HEK293 (cell line): ENCODE results near the gene RASD2.

Source experiments
- BCL11B ChIP-seq: fragments of 450-650 bp; formaldehyde crosslinking; IDR thresholded peaks from 2 replicates; pipeline ENCODE4 v1.5.1; 2016; ENCODE audit warnings: low read depth, missing biosample characterization, missing genetic modification characterization
- CTCF ChIP-seq: fragments of 450-650 bp; formaldehyde crosslinking; IDR thresholded peaks from 2 replicates; pipeline ENCODE4 v1.5.1; 2016; ENCODE audit warnings: missing biosample characterization, missing genetic modification characterization
- EGR2 ChIP-seq: fragments of 450-650 bp; formaldehyde crosslinking; IDR thresholded peaks from 2 replicates; pipeline ENCODE4 v1.5.1; 2016; ENCODE audit warnings: low read depth, missing biosample characterization, missing genetic modification characterization
- GLIS1 ChIP-seq: fragments of 450-650 bp; formaldehyde crosslinking; IDR thresholded peaks from 2 replicates; pipeline ENCODE4 v1.5.1; 2016; ENCODE audit warnings: missing biosample characterization, missing genetic modification characterization
- HOXA7 ChIP-seq: sonication (generic); formaldehyde crosslinking; IDR thresholded peaks from 2 replicates; pipeline ENCODE4 v1.8.1; 2022; ENCODE audit warnings: missing genetic modification reagents, borderline replicate concordance
- KLF1 ChIP-seq: fragments of 450-650 bp; formaldehyde crosslinking; IDR thresholded peaks from 2 replicates; pipeline ENCODE4 v1.5.1; 2016; ENCODE audit warnings: missing biosample characterization, missing genetic modification characterization
- MYNN ChIP-seq: fragments of 450-650 bp; formaldehyde crosslinking; IDR thresholded peaks from 2 replicates; pipeline ENCODE4 v1.5.1; 2016; ENCODE audit warnings: missing biosample characterization, missing genetic modification characterization, borderline replicate concordance
- PBX3 ChIP-seq: sonication (generic); formaldehyde crosslinking; IDR thresholded peaks from 2 replicates; pipeline ENCODE4 v1.8.1; 2022; ENCODE audit warnings: mild to moderate bottlenecking, moderate library complexity, missing genetic modification reagents
- YY1 ChIP-seq: fragments of 450-650 bp; formaldehyde crosslinking; IDR thresholded peaks from 2 replicates; pipeline ENCODE4 v1.5.1; 2018; ENCODE audit warnings: missing biosample characterization, missing genetic modification characterization
- ZFHX2 ChIP-seq: fragments of 450-650 bp; formaldehyde crosslinking; conservative IDR thresholded peaks from 2 replicates; pipeline ENCODE4 v1.5.1; 2016; ENCODE audit warnings: missing biosample characterization, missing genetic modification characterization
- ZFP3 ChIP-seq: fragments of 450-650 bp; formaldehyde crosslinking; IDR thresholded peaks from 2 replicates; pipeline ENCODE4 v1.5.1; 2016; ENCODE audit warnings: low read depth, missing biosample characterization, missing genetic modification characterization
- ZNF140 ChIP-seq: fragments of 450-650 bp; formaldehyde crosslinking; IDR thresholded peaks from 2 replicates; pipeline ENCODE4 v1.5.1; 2016; ENCODE audit warnings: missing biosample characterization, missing genetic modification characterization
- ZNF16 ChIP-seq: fragments of 450-650 bp; formaldehyde crosslinking; IDR thresholded peaks from 2 replicates; pipeline ENCODE4 v1.5.1; 2016; ENCODE audit warnings: low read depth, missing biosample characterization, missing genetic modification characterization
- ZNF404 ChIP-seq: fragments of 450-650 bp; formaldehyde crosslinking; IDR thresholded peaks from 2 replicates; pipeline ENCODE4 v1.5.1; 2017; ENCODE audit warnings: missing biosample characterization, missing genetic modification characterization
- ZNF548 ChIP-seq: fragments of 450-650 bp; formaldehyde crosslinking; IDR thresholded peaks from 2 replicates; pipeline ENCODE4 v1.5.1; 2016; ENCODE audit warnings: missing biosample characterization, missing genetic modification characterization
- ZNF585B ChIP-seq: fragments of 450-650 bp; formaldehyde crosslinking; IDR thresholded peaks from 2 replicates; pipeline ENCODE4 v1.5.1; 2016; ENCODE audit warnings: missing biosample characterization, missing genetic modification characterization
- ZNF621 ChIP-seq: fragments of 450-650 bp; formaldehyde crosslinking; IDR thresholded peaks from 2 replicates; pipeline ENCODE4 v1.5.1; 2017; ENCODE audit warnings: missing biosample characterization, missing genetic modification characterization
- ZNF626 ChIP-seq: fragments of 450-650 bp; sonication (Bioruptor Pico); formaldehyde crosslinking; IDR thresholded peaks from 2 replicates; pipeline ENCODE4 v1.5.1; 2018; ENCODE audit warnings: missing biosample characterization, missing genetic modification characterization, inconsistent platforms
- ZNF677 ChIP-seq: fragments of 450-650 bp; IDR thresholded peaks from 2 replicates; pipeline ENCODE4 v1.5.0; 2018; ENCODE audit warnings: missing biosample characterization, mild to moderate bottlenecking, missing genetic modification characterization, moderate library complexity
- ZNF701 ChIP-seq: fragments of 450-650 bp; formaldehyde crosslinking; IDR thresholded peaks from 2 replicates; pipeline ENCODE4 v1.5.1; 2016; ENCODE audit warnings: missing biosample characterization, missing genetic modification characterization
- ZNF768 ChIP-seq: fragments of 450-650 bp; formaldehyde crosslinking; IDR thresholded peaks from 2 replicates; pipeline ENCODE4 v1.5.1; 2018; ENCODE audit warnings: missing biosample characterization, mild to moderate bottlenecking, missing genetic modification characterization
- ZNF776 ChIP-seq: fragments of 450-650 bp; formaldehyde crosslinking; IDR thresholded peaks from 2 replicates; pipeline ENCODE4 v1.5.0; 2017; ENCODE audit warnings: missing biosample characterization, missing genetic modification characterization, borderline replicate concordance
- ZNF777 ChIP-seq: fragments of 450-650 bp; formaldehyde crosslinking; IDR thresholded peaks from 2 replicates; pipeline ENCODE4 v1.5.1; 2017; ENCODE audit warnings: missing biosample characterization, missing genetic modification characterization, borderline replicate concordance
- ZSCAN18 ChIP-seq: fragments of 450-650 bp; formaldehyde crosslinking; IDR thresholded peaks from 2 replicates; pipeline ENCODE4 v1.5.1; 2016; ENCODE audit warnings: missing biosample characterization, missing genetic modification characterization
- ZXDB ChIP-seq: fragments of 450-650 bp; formaldehyde crosslinking; IDR thresholded peaks from 2 replicates; pipeline ENCODE4 v1.5.1; 2016; ENCODE audit warnings: missing biosample characterization, missing genetic modification characterization
- TF ChIP-seq, protein P1 (sequence below): fragments of 450-650 bp; formaldehyde crosslinking; IDR thresholded peaks from 2 replicates; pipeline ENCODE4 v1.5.1; 2017; ENCODE audit warnings: missing biosample characterization, missing genetic modification characterization
- TF ChIP-seq, protein P2 (sequence below): fragments of 450-650 bp; formaldehyde crosslinking; IDR thresholded peaks from 2 replicates; pipeline ENCODE4 v1.5.1; 2016; ENCODE audit warnings: missing biosample characterization, missing genetic modification characterization
- TF ChIP-seq, protein P3 (sequence below): fragments of 450-650 bp; formaldehyde crosslinking; IDR thresholded peaks from 2 replicates; pipeline ENCODE4 v1.5.1; 2016; ENCODE audit warnings: missing biosample characterization, missing genetic modification characterization
- TF ChIP-seq, protein P4 (sequence below): fragments of 450-650 bp; formaldehyde crosslinking; IDR thresholded peaks from 2 replicates; pipeline ENCODE4 v1.5.1; 2016; ENCODE audit warnings: missing biosample characterization, missing genetic modification characterization

RASD2 gene

GRCh38 chr22:35589071-35589755 lies 48.6 kb downstream of the RASD2 start (continued):
- TF ChIP-seq ZFHX2 (tag by site-specific recombination) (peak; percentile 14), ZNF626 (tag by site-specific recombination) (no peak), ZFP3 (tag by site-specific recombination) (no peak), EGR2 (tag by site-specific recombination) (peak; percentile 44; the same call in 1 of the 2 replicates), ZNF140 (no peak), MYNN (tag by site-specific recombination) (no peak), ZXDB (tag by site-specific recombination) (no peak), BCL11B (tag by site-specific recombination) (no peak), ZSCAN18 (no peak), PBX3 (CRISPR knock-in tag) (no peak), CTCF (tag by site-specific recombination) (no peak), ZNF768 (tag by site-specific recombination) (no peak), HOXA7 (CRISPR knock-in tag) (no peak), ZNF776 (no peak), ZNF621 (tag by site-specific recombination) (no peak), GLIS1 (peak; percentile 96), ZNF16 (tag by site-specific recombination) (no peak), YY1 (tag by site-specific recombination) (no peak), ZNF677 (no peak), ZNF404 (tag by site-specific recombination) (no peak), ZNF777 (no peak), ZNF548 (no peak; the same call in 1 of the 2 replicates), ZNF701 (tag by site-specific recombination) (no peak), KLF1 (peak; percentile 92), ZNF585B (no peak)
- TF ChIP-seq, protein P1, sequence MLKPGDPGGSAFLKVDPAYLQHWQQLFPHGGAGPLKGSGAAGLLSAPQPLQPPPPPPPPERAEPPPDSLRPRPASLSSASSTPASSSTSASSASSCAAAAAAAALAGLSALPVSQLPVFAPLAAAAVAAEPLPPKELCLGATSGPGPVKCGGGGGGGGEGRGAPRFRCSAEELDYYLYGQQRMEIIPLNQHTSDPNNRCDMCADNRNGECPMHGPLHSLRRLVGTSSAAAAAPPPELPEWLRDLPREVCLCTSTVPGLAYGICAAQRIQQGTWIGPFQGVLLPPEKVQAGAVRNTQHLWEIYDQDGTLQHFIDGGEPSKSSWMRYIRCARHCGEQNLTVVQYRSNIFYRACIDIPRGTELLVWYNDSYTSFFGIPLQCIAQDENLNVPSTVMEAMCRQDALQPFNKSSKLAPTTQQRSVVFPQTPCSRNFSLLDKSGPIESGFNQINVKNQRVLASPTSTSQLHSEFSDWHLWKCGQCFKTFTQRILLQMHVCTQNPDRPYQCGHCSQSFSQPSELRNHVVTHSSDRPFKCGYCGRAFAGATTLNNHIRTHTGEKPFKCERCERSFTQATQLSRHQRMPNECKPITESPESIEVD (tag by site-specific recombination): no peak
- TF ChIP-seq, protein P2, sequence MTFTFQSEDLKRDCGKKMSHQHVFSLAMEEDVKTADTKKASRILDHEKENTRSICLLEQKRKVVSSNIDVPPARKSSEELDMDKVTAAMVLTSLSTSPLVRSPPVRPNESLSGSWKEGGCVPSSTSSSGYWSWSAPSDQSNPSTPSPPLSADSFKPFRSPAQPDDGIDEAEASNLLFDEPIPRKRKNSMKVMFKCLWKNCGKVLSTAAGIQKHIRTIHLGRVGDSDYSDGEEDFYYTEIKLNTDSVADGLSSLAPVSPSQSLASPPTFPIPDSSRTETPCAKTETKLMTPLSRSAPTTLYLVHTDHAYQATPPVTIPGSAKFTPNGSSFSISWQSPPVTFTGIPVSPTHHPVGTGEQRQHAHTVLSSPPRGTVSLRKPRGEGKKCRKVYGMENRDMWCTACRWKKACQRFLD (tag by site-specific recombination): no peak
- TF ChIP-seq, protein P3, sequence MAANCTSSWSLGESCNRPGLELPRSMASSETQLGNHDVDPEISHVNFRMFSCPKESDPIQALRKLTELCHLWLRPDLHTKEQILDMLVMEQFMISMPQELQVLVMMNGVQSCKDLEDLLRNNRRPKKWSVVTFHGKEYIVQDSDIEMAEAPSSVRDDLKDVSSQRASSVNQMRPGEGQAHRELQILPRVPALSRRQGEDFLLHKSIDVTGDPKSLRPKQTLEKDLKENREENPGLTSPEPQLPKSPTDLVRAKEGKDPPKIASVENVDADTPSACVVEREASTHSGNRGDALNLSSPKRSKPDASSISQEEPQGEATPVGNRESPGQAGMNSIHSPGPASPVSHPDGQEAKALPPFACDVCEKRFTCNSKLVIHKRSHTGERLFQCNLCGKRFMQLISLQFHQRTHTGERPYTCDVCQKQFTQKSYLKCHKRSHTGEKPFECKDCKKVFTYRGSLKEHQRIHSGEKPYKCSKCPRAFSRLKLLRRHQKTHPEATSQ: 0 out of 2 replicates have a peak, but pooled peaks have one; percentile 53
- TF ChIP-seq, protein P4, sequence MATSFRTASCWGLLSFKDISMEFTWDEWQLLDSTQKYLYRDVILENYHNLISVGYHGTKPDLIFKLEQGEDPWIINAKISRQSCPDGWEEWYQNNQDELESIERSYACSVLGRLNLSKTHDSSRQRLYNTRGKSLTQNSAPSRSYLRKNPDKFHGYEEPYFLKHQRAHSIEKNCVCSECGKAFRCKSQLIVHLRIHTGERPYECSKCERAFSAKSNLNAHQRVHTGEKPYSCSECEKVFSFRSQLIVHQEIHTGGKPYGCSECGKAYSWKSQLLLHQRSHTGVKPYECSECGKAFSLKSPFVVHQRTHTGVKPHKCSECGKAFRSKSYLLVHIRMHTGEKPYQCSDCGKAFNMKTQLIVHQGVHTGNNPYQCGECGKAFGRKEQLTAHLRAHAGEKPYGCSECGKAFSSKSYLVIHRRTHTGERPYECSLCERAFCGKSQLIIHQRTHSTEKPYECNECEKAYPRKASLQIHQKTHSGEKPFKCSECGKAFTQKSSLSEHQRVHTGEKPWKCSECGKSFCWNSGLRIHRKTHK (tag by site-specific recombination): no peak
